BJ (cell line): ENCODE data around the gene ZNF426. TPM values are rescaled to one million over a fixed set of nuclear protein-coding genes. Genes with fewer than 3 reads are reported as not detected.
"Not testable (repeated sequence)": the region's sequence is repeated elsewhere in the genome, so short reads cannot be mapped to it uniquely, and the experiment has no call there.

ENCODE experiments used
- CTCF ChIA-PET: fragments of 350-600 bp; formaldehyde crosslinking; extraction: SDS; loops from one replicate; lab custom pipeline; 2021; ENCODE audit warnings: antibody characterized with exemption, inconsistent platforms; lab: Yijun Ruan, JAX
- POLR2A ChIA-PET: fragments of 300-600 bp; sonication (Branson Sonifier 250); formaldehyde crosslinking; extraction: SDS; loops from one replicate; lab custom pipeline; 2021; ENCODE audit warnings: antibody characterized with exemption; lab: Charles Lee
- DNase-seq: peaks from one replicate; pipeline ENCODE4 v3.0.0-alpha.2; 2011; ENCODE audit warnings: low read depth
- H3K27me3 ChIP-seq: 2 replicates; pipeline ENCODE4 v1.6.0; 2011; ENCODE audit warnings: low read length; ENCODE audit not compliant: control insufficient read depth, insufficient read depth
- H3K36me3 ChIP-seq: 2 replicates; pipeline ENCODE4 v1.5.1; 2011; ENCODE audit warnings: low read length; ENCODE audit not compliant: control insufficient read depth, insufficient read depth
- H3K4me3 ChIP-seq: 2 replicates; pipeline ENCODE4 v1.5.1; 2011; ENCODE audit warnings: low read depth, mild to moderate bottlenecking, control low read depth, low read length
- polyA minus RNA-seq: library from RNA; depleted of rRNA, polyadenylated mRNA; stranded (reverse); fragments of >200 nt; gene quantifications from 2 replicates; pipeline ENCODE4 v1.2.3, GENCODE V29; 2011; rRNA and poly(A)+ RNA removed
- polyA plus RNA-seq: library from polyadenylated mRNA; depleted of rRNA; stranded (reverse); fragments of >200 nt; gene quantifications from 2 replicates; pipeline ENCODE4 v1.2.3, GENCODE V29; 2011; rRNA removed
- TF ChIP-seq, protein P1 (sequence below): IDR thresholded peaks from 2 replicates; pipeline ENCODE4 v1.5.1; 2011; ENCODE audit warnings: low read depth, mild to moderate bottlenecking, control low read depth, inconsistent platforms, low read length, moderate library complexity; ENCODE audit not compliant: insufficient read depth

The ZNF426 gene
- polyA plus RNA-seq = 5.9 and 11.5 TPM in 2 replicates
- polyA minus RNA-seq = 10.8 and 11.9 TPM in 2 replicates

GRCh38 chr19:9538183-9539058 lies at the start of gene ZNF426:
TSS of gene ZNF426 (minus strand) at chr19:9538645. CDS start at chr19:9536232, 2,413 bp downstream.
- TF ChIP-seq, protein P1, sequence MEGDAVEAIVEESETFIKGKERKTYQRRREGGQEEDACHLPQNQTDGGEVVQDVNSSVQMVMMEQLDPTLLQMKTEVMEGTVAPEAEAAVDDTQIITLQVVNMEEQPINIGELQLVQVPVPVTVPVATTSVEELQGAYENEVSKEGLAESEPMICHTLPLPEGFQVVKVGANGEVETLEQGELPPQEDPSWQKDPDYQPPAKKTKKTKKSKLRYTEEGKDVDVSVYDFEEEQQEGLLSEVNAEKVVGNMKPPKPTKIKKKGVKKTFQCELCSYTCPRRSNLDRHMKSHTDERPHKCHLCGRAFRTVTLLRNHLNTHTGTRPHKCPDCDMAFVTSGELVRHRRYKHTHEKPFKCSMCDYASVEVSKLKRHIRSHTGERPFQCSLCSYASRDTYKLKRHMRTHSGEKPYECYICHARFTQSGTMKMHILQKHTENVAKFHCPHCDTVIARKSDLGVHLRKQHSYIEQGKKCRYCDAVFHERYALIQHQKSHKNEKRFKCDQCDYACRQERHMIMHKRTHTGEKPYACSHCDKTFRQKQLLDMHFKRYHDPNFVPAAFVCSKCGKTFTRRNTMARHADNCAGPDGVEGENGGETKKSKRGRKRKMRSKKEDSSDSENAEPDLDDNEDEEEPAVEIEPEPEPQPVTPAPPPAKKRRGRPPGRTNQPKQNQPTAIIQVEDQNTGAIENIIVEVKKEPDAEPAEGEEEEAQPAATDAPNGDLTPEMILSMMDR = no peak
- DNase-seq = peak; percentile 36
- ChIA-PET POLR2A (no interaction called here), CTCF (interaction anchor here (1.0 kb wide), 1 partner anchor 15 kb away, joined by 5 read pairs; no protein-coding TSS in a partner anchor)
- Histone ChIP-seq H3K4me3 (peak within 1 kb of the TSS; percentile 87), H3K27me3 (no peaks in the 10 kb centered on the region), H3K36me3 (peaks cover 18% of the 10 kb centered on the region)

DNA sequence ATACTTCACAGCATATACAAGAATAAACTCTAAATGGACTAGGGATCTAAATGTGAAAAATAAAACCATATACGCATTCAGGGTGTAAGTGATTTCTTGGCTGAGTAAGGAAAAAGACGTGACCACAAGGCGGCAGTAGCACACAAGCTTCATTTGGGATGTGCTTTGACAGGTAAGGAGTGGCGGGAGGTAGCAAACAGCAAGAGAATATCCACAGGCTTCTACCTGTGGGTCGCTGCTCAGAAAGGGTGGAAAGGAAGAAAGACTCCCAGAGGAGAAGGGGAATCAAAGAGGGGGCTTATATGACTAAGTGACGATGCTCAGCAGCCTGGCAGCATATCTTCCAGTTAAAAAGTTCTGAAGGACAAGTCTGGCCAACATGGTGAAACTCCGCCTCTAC lies 48.3 kb upstream of the ZNF426 start:
- Histone ChIP-seq H3K27me3 (no peaks in the 10 kb centered on the region), H3K36me3 (no peaks in the 10 kb centered on the region; the same call in 1 of the 2 replicates), H3K4me3 (no peak overlapping the region)
- POLR2A ChIA-PET = no interaction called here
- CTCF ChIA-PET = interaction anchor here (0.6 to 2.3 kb wide), 9 partner anchors 12 to 221 kb away, joined by 3 to 5 read pairs (median 4); no protein-coding TSS in a partner anchor
- TF ChIP-seq, protein P1 = peak; percentile 69
- DNase-seq = no peak

GRCh38 chr19:9584073-9584833 lies 45.8 kb upstream of the ZNF426 start, which contains the start of gene ZNF121:
TSS of gene ZNF121 (minus strand) at chr19:9584504. CDS start at chr19:9568097, 16,407 bp downstream.
- Histone ChIP-seq H3K4me3 (peak within 1 kb of the TSS; percentile 75), H3K36me3 (peaks cover under 1% of the 10 kb centered on the region), H3K27me3 (no peaks in the 10 kb centered on the region)
- no peak for DNase-seq
- TF ChIP-seq, protein P1 = no peak
- CTCF ChIA-PET = interaction anchor here (0.6 to 1.4 kb wide), 4 partner anchors 16 to 206 kb away, joined by 3 to 7 read pairs (median 3); no protein-coding TSS in a partner anchor
- POLR2A ChIA-PET = no interaction called here

GRCh38 chr19:9582081-9582725 lies 43.8 kb upstream of the ZNF426 start:
- H3K36me3 ChIP-seq, POLR2A ChIA-PET, H3K4me3 ChIP-seq, H3K27me3 ChIP-seq, DNase-seq: not testable (repeated sequence)
- CTCF ChIA-PET = interaction anchor here (0.8 kb wide), 1 partner anchor 217 kb away, joined by 3 read pairs; no protein-coding TSS in a partner anchor

- no peak overlapping the region for H3K4me3 ChIP-seq
- no peak for DNase-seq
- H3K27me3 ChIP-seq = no peaks in the 10 kb centered on the region
- POLR2A ChIA-PET = no interaction called here
- peaks cover 1% of the 10 kb centered on the region for H3K36me3 ChIP-seq
- TF ChIP-seq, protein P1 = no peak
- CTCF ChIA-PET = no interaction called here
Observed at GRCh38 chr19:9580728-9581127, 42.3 kb upstream of the ZNF426 start.
